Measurements from ENCODE around the gene ITPK1. TPM values are rescaled to one million over a fixed set of nuclear protein-coding genes. Genes with fewer than 3 reads are reported as not detected.

Gene ITPK1
- total and polyA plus RNA-seq, 2 experiments from 2014 or later, result 18.7 to 35.0 TPM

GRCh38 chr14:93008381-93008780 is 107.3 kb downstream of the ITPK1 start:
- Histone ChIP-seq H2AFZ (no peak overlapping the region), H3K9me2 (ENCODE audit: insufficient read depth) (no peaks in the 10 kb centered on the region), H3K4me1 (ENCODE audit: insufficient read depth) (peaks cover 48% of the 10 kb centered on the region), H3K36me3 (ENCODE audit: low read depth) (no peaks in the 10 kb centered on the region), H3F3A (ENCODE audit: insufficient read depth) (peaks cover 14% of the 10 kb centered on the region; the same call in 1 of the 2 replicates), H3K27ac (peak overlapping the region; percentile 55), H3K4me3 (no peak overlapping the region), H3K9me3 (ENCODE audit: low read depth) (no peaks in the 10 kb centered on the region), H3K9ac (peak overlapping the region; percentile 49), H3K4me2 (ENCODE audit: unreplicated experiment) (peak overlapping the region; percentile 55), H3K27me3 (replicated peaks; ENCODE audit: insufficient read depth) (no peaks in the 10 kb centered on the region), H3K79me2 (ENCODE audit: insufficient read depth) (no peaks in the 10 kb centered on the region), H4K20me1 (ENCODE audit: insufficient read depth) (no peaks in the 10 kb centered on the region)
- TF ChIP-seq EZH2 (IDR thresholded peaks at IDR 0.05; ENCODE audit: insufficient read depth, poor library complexity, severe bottlenecking), result no peak
- TF ChIP-seq EZH2phosphoT487 (IDR thresholded peaks at IDR 0.05; ENCODE audit: insufficient read depth, low read depth), result no peak
- DNase-seq, result peak; percentile 77
- in situ Hi-C loops (cut with MboI), result no loop called here
- 6 to 8% methylated on average over 9 of the region's 9 CpGs for WGBS, 2 experiments (ENCODE audit: low coverage in 1 of 2, low lambda C conversion rate in 2 of 2, missing lambda C conversion rate in 2 of 2)

- H3F3A ChIP-seq (ENCODE audit: insufficient read depth), result peaks cover 14% of the 10 kb centered on the region; the same call in 1 of the 2 replicates
- H3K79me2 ChIP-seq (ENCODE audit: insufficient read depth), result no peaks in the 10 kb centered on the region
- peak; percentile 96 for DNase-seq
- H3K9me3 ChIP-seq (ENCODE audit: low read depth), result no peaks in the 10 kb centered on the region
- 43 to 46% methylated on average over 14 to 15 of the region's 15 CpGs for WGBS, 2 experiments (ENCODE audit: low coverage in 1 of 2, low lambda C conversion rate in 2 of 2, missing lambda C conversion rate in 2 of 2)
- no peak overlapping the region for H2AFZ ChIP-seq
- in situ Hi-C loops (cut with MboI), result no loop called here
- H3K4me3 ChIP-seq, result no peak overlapping the region
- peak overlapping the region; percentile 55 for H3K4me2 ChIP-seq (ENCODE audit: unreplicated experiment)
- H3K27ac ChIP-seq, result peak overlapping the region; percentile 55
- TF ChIP-seq EZH2 (IDR thresholded peaks at IDR 0.05; ENCODE audit: insufficient read depth, poor library complexity, severe bottlenecking) (no peak), EZH2phosphoT487 (IDR thresholded peaks at IDR 0.05; ENCODE audit: insufficient read depth, low read depth) (no peak)
- H3K9me2 ChIP-seq (ENCODE audit: insufficient read depth), result no peaks in the 10 kb centered on the region
- no peaks in the 10 kb centered on the region for H3K27me3 ChIP-seq (replicated peaks; ENCODE audit: insufficient read depth)
- H3K4me1 ChIP-seq (ENCODE audit: insufficient read depth), result peaks cover 38% of the 10 kb centered on the region
- no peaks in the 10 kb centered on the region for H4K20me1 ChIP-seq (ENCODE audit: insufficient read depth)
- H3K9ac ChIP-seq, result peak overlapping the region; percentile 49
- no peaks in the 10 kb centered on the region for H3K36me3 ChIP-seq (ENCODE audit: low read depth)
Observed at GRCh38 chr14:93007225-93007997, 108.3 kb downstream of the ITPK1 start.

- Histone ChIP-seq H3K4me2 (ENCODE audit: unreplicated experiment) (no peak overlapping the region), H3K4me3 (no peak overlapping the region), H3K27ac (0 out of 2 replicates have a peak overlapping the region, but pooled peaks have one; percentile 7)
Observed at GRCh38 chr14:93006567-93007051, 109.1 kb downstream of the ITPK1 start.

GRCh38 chr14:93005838-93006237 is 109.9 kb downstream of the ITPK1 start:
- Histone ChIP-seq H3K27me3 (replicated peaks; ENCODE audit: insufficient read depth) (no peaks in the 10 kb centered on the region), H3K9ac (no peak overlapping the region), H3K79me2 (ENCODE audit: insufficient read depth) (no peaks in the 10 kb centered on the region), H3K36me3 (ENCODE audit: low read depth) (no peaks in the 10 kb centered on the region), H4K20me1 (ENCODE audit: insufficient read depth) (no peaks in the 10 kb centered on the region), H3K27ac (no peak overlapping the region), H3K9me2 (ENCODE audit: insufficient read depth) (no peaks in the 10 kb centered on the region), H3K4me1 (ENCODE audit: insufficient read depth) (peaks cover 35% of the 10 kb centered on the region), H3K9me3 (ENCODE audit: low read depth) (no peaks in the 10 kb centered on the region), H3K4me3 (no peak overlapping the region), H2AFZ (no peak overlapping the region), H3K4me2 (ENCODE audit: unreplicated experiment) (no peak overlapping the region), H3F3A (ENCODE audit: insufficient read depth) (peaks cover 14% of the 10 kb centered on the region; the same call in 1 of the 2 replicates)
- TF ChIP-seq EZH2phosphoT487 (IDR thresholded peaks at IDR 0.05; ENCODE audit: insufficient read depth, low read depth) (no peak), EZH2 (IDR thresholded peaks at IDR 0.05; ENCODE audit: insufficient read depth, poor library complexity, severe bottlenecking) (no peak)
- WGBS, 2 experiments (ENCODE audit: low coverage in 1 of 2, low lambda C conversion rate in 2 of 2, missing lambda C conversion rate in 2 of 2), result 75 to 80% methylated on average over 8 of the region's 8 CpGs
- DNase-seq, result no peak
- in situ Hi-C loops (cut with MboI), result no loop called here

More at GRCh38 chr14:93006567-93007051, 109.1 kb downstream of the ITPK1 start:
- H3K4me1 ChIP-seq (ENCODE audit: insufficient read depth), result peaks cover 35% of the 10 kb centered on the region
- no peak overlapping the region for H3K9ac ChIP-seq
- no peaks in the 10 kb centered on the region for H3K9me3 ChIP-seq (ENCODE audit: low read depth)
- H3K9me2 ChIP-seq (ENCODE audit: insufficient read depth), result no peaks in the 10 kb centered on the region
- H3K27me3 ChIP-seq (replicated peaks; ENCODE audit: insufficient read depth), result no peaks in the 10 kb centered on the region
- no peaks in the 10 kb centered on the region for H3K36me3 ChIP-seq (ENCODE audit: low read depth)
- no peaks in the 10 kb centered on the region for H3K79me2 ChIP-seq (ENCODE audit: insufficient read depth)
- in situ Hi-C loops (cut with MboI), result no loop called here
- DNase-seq, result no peak
- H2AFZ ChIP-seq, result no peak overlapping the region
- TF ChIP-seq EZH2 (IDR thresholded peaks at IDR 0.05; ENCODE audit: insufficient read depth, poor library complexity, severe bottlenecking) (no peak), EZH2phosphoT487 (IDR thresholded peaks at IDR 0.05; ENCODE audit: insufficient read depth, low read depth) (no peak)
- 54 to 60% methylated on average over 6 of the region's 6 CpGs for WGBS, 2 experiments (ENCODE audit: low coverage in 1 of 2, low lambda C conversion rate in 2 of 2, missing lambda C conversion rate in 2 of 2)
- peaks cover 14% of the 10 kb centered on the region; the same call in 1 of the 2 replicates for H3F3A ChIP-seq (ENCODE audit: insufficient read depth)
- H4K20me1 ChIP-seq (ENCODE audit: insufficient read depth), result no peaks in the 10 kb centered on the region

Measured in GM23248 (cell line).